Muscle layer of colon (tissue), 2 donors: ENCODE measurements around the gene USP17L22.
"Not testable (repeated sequence)": the region's sequence is repeated elsewhere in the genome, so short reads cannot be mapped to it uniquely, and the experiment has no call there.

ENCODE experiments used
- H3K27ac ChIP-seq: one replicate; pipeline ENCODE4 v1.7.0; 2013; ENCODE audit warnings: low read depth, mild to moderate bottlenecking, low read length, moderate library complexity
- H3K27me3 ChIP-seq, 2 donors: one replicate each; pipeline ENCODE4 v1.7.0; 2013; ENCODE audit warnings: low read length in 2 of 2, mild to moderate bottlenecking in 2 of 2; ENCODE audit not compliant: insufficient read depth in 2 of 2, control insufficient read depth in 1 of 2
- H3K36me3 ChIP-seq: one replicate; pipeline ENCODE4 v1.7.0; 2013; ENCODE audit warnings: mild to moderate bottlenecking, low read length; ENCODE audit not compliant: insufficient read depth
- H3K4me1 ChIP-seq: one replicate; pipeline ENCODE4 v1.7.0; 2013; ENCODE audit warnings: mild to moderate bottlenecking, low read length; ENCODE audit not compliant: insufficient read depth
- H3K4me3 ChIP-seq, 2 donors: one replicate each; pipeline ENCODE4 v1.7.0; 2013; ENCODE audit warnings: low read length in 2 of 2, low read depth in 1 of 2, mild to moderate bottlenecking in 1 of 2, moderate library complexity in 1 of 2
- H3K9ac ChIP-seq: one replicate; pipeline ENCODE4 v1.7.0; 2013; ENCODE audit warnings: low read length
- H3K9me3 ChIP-seq: one replicate; pipeline ENCODE4 v1.7.0; 2013; ENCODE audit warnings: mild to moderate bottlenecking, low read length
- donor health status: abdominal sarcoma.
- donor health status: Adenocarcinoma of cecum.

The USP17L22 gene

GRCh38 chr4:9267319-9267718, at the start of gene USP17L22:
Gene USP17L22, plus strand, starts transcription at chr4:9267619. Its CDS starts 0 bp downstream, at chr4:9267619.
- H3K27ac ChIP-seq, H3K4me1 ChIP-seq, H3K4me3 ChIP-seq, H3K27me3 ChIP-seq, H3K9me3 ChIP-seq, H3K9ac ChIP-seq, H3K36me3 ChIP-seq: not testable (repeated sequence)

- not testable (repeated sequence) for H3K4me3 ChIP-seq
Observed at GRCh38 chr4:9219852-9220251, 47.6 kb upstream of the USP17L22 start, which contains the start of gene USP17L12. Gene USP17L12, plus strand, starts transcription at chr4:9220152. Its CDS starts 0 bp downstream, at chr4:9220152.

GRCh38 chr4:9224596-9224995, 42.8 kb upstream of the USP17L22 start, which contains the start of gene USP17L13:
Gene USP17L13, plus strand, starts transcription at chr4:9224896. Its CDS starts 0 bp downstream, at chr4:9224896.
- not testable (repeated sequence) for H3K9ac ChIP-seq, H3K27me3 ChIP-seq

More at GRCh38 chr4:9219852-9220251, 47.6 kb upstream of the USP17L22 start, which contains the start of gene USP17L12:
- not testable (repeated sequence) for H3K27me3 ChIP-seq, H3K9ac ChIP-seq, H3K9me3 ChIP-seq, H3K4me1 ChIP-seq, H3K27ac ChIP-seq, H3K36me3 ChIP-seq

GRCh38 chr4:9230249-9230648, 37.2 kb upstream of the USP17L22 start:
- not testable (repeated sequence) for H3K4me1 ChIP-seq, H3K9me3 ChIP-seq, H3K27me3 ChIP-seq, H3K27ac ChIP-seq, H3K36me3 ChIP-seq, H3K4me3 ChIP-seq, H3K9ac ChIP-seq

More at GRCh38 chr4:9224596-9224995, 42.8 kb upstream of the USP17L22 start, which contains the start of gene USP17L13:
- H3K4me1 ChIP-seq, H3K27ac ChIP-seq, H3K4me3 ChIP-seq, H3K9me3 ChIP-seq, H3K36me3 ChIP-seq: not testable (repeated sequence)

- H3K9me3 ChIP-seq, H3K36me3 ChIP-seq: not testable (repeated sequence)
Observed at GRCh38 chr4:9234085-9234484, 33.3 kb upstream of the USP17L22 start, which contains the start of gene USP17L15. Gene USP17L15, plus strand, starts transcription at chr4:9234385. Its CDS starts 0 bp downstream, at chr4:9234385.

GRCh38 chr4:9238461-9238860, 29.0 kb upstream of the USP17L22 start:
- not testable (repeated sequence) for H3K4me3 ChIP-seq, H3K9ac ChIP-seq, H3K36me3 ChIP-seq, H3K9me3 ChIP-seq, H3K4me1 ChIP-seq, H3K27me3 ChIP-seq, H3K27ac ChIP-seq

More at GRCh38 chr4:9234085-9234484, 33.3 kb upstream of the USP17L22 start, which contains the start of gene USP17L15:
- not testable (repeated sequence) for H3K4me1 ChIP-seq, H3K9ac ChIP-seq, H3K27me3 ChIP-seq, H3K27ac ChIP-seq, H3K4me3 ChIP-seq

GRCh38 chr4:9243579-9243978, 23.8 kb upstream of the USP17L22 start, which contains the start of gene USP17L17:
Gene USP17L17, plus strand, starts transcription at chr4:9243879. Its CDS starts 0 bp downstream, at chr4:9243879.
- H3K36me3 ChIP-seq, H3K9ac ChIP-seq, H3K27me3 ChIP-seq, H3K27ac ChIP-seq, H3K4me1 ChIP-seq, H3K4me3 ChIP-seq, H3K9me3 ChIP-seq: not testable (repeated sequence)

GRCh38 chr4:9247953-9248680, 19.3 kb upstream of the USP17L22 start, which contains the start of gene USP17L18:
Gene USP17L18, plus strand, starts transcription at chr4:9248630. Its CDS starts 0 bp downstream, at chr4:9248630.
- H3K27me3 ChIP-seq, H3K9ac ChIP-seq, H3K4me3 ChIP-seq, H3K27ac ChIP-seq, H3K36me3 ChIP-seq, H3K9me3 ChIP-seq, H3K4me1 ChIP-seq: not testable (repeated sequence)

- not testable (repeated sequence) for H3K27ac ChIP-seq, H3K9ac ChIP-seq, H3K4me3 ChIP-seq, H3K27me3 ChIP-seq, H3K36me3 ChIP-seq, H3K4me1 ChIP-seq, H3K9me3 ChIP-seq
Observed at GRCh38 chr4:9253078-9253477, 14.3 kb upstream of the USP17L22 start, which contains the start of gene USP17L19. Gene USP17L19, plus strand, starts transcription at chr4:9253378. Its CDS starts 0 bp downstream, at chr4:9253378.

GRCh38 chr4:9257824-9258223, 9.6 kb upstream of the USP17L22 start, which contains the start of gene USP17L20:
Gene USP17L20, plus strand, starts transcription at chr4:9258124. Its CDS starts 0 bp downstream, at chr4:9258124.
- H3K9ac ChIP-seq, H3K4me3 ChIP-seq, H3K27ac ChIP-seq, H3K27me3 ChIP-seq, H3K36me3 ChIP-seq, H3K9me3 ChIP-seq, H3K4me1 ChIP-seq: not testable (repeated sequence)

- H3K4me1 ChIP-seq, H3K36me3 ChIP-seq, H3K9me3 ChIP-seq, H3K27me3 ChIP-seq, H3K4me3 ChIP-seq, H3K27ac ChIP-seq, H3K9ac ChIP-seq: not testable (repeated sequence)
Observed at GRCh38 chr4:9262572-9262971, 4.8 kb upstream of the USP17L22 start, which contains the start of gene USP17L21. Gene USP17L21, plus strand, starts transcription at chr4:9262872. Its CDS starts 0 bp downstream, at chr4:9262872.
